ENCODE data around the gene ARFGEF2.

The ARFGEF2 gene

DNA sequence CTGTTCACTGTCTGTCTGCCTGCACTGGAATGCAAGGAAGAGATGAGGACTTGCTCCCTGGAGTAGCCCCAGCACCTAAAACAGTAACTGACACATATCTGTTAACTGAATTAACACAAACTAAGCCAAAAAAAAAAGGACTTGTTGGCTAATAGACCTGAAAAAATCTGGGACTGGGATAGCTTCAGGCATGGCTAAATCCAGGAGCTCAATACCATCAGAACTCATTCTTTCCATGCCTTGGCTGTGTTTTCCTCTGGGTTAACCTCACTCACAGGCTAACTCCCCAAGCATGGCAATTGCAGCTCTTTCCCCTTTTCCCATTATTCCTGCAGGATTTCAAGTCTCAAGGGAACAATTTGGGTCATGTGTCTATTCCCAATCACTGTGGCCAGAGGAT is 21.6 kb upstream of the ARFGEF2 start:
- DNase-seq, result no peak

DNA sequence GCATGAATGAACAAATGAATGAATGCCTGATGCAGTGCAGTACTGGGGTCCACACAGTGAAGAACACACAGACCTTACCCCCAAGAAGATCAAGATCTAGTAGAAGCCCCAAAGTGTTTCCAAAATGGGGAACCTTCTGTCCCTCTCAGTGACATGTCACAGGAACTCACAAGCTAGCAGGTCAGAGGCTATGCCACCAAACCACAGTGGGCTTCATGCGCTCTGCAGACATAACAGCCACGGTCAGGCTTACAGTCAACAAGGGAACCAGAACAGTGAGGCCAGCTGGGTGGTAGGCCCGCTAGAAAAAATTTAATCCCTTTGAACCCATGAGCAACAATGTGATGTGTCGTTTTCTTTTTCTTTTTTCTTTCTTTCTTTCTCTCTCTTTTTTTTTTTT is 20.2 kb upstream of the ARFGEF2 start:
- DNase-seq, result no peak

DNA sequence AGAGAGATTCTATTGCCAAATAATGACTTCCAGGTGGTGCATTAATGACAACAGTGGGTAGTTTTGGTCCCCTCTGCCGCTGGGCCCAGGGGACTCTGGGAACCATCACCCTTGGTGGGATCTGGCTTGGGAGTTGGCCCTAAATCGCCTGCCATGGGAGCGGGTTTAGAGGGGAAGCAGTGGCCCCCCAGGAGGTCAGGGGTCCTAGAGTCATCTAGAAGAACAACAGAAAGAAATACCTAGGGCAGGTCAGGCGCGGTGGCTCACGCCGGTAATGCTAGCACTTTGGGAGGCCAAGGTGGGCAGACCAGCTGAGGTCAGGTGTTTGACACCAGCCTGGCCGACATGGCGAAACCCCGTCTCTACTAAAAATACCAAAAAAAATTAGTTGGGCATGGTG is 17.8 kb upstream of the ARFGEF2 start:
- DNase-seq, result no peak

DNA sequence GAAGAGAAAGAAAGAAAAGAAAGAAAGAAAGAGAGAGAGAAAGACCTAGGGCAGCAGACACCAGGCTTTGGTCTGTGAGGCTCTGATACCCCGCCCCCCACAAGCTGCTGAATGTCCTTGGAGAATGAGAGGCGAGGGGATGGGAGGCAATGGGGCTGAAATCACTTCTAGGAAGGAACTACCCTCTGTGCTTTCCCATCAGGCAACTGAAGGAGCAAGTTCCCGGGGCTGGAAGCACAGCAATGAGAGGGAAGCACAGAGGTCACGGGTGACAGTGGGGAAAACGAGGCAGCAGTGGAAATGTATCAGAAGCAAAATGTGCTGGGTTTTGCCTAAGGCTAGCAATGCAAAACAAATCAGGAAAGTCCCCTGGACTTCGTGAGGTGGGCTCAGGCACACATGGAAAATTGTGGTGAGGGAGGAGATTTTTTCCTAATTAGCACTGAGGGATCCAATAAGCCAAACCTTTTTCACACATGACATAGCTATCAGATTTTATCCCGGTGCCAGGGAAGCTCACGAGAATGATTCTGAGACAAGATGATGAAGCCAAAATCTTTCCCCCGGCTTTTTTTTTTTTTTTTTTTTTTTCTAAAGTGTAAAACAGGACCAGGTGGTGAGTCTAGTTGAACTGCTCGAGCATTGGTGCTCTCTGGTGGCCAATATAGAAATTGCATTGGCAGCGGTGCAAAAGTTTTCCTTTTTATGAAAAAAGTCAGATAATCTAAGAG is 16.8 kb upstream of the ARFGEF2 start:
- peak; percentile 45 for DNase-seq

DNA sequence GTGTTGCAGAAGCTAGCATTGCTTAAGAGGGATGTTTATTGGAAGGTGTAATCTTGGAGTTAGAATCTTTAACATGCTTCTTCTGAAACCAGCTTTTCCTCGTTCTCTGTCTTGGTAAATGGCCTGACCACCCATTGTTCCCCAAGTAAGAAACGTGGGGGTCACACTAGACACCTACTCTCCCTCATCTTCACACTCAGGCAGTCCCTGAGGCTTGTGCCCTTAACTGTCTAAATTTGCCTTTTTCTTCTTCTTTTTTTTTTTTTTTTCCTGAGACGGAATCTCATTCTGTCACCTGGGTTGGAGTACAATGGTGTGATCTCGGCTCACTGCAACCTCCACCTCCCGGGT is 16.2 kb upstream of the ARFGEF2 start:
- DNase-seq, result no peak

DNA sequence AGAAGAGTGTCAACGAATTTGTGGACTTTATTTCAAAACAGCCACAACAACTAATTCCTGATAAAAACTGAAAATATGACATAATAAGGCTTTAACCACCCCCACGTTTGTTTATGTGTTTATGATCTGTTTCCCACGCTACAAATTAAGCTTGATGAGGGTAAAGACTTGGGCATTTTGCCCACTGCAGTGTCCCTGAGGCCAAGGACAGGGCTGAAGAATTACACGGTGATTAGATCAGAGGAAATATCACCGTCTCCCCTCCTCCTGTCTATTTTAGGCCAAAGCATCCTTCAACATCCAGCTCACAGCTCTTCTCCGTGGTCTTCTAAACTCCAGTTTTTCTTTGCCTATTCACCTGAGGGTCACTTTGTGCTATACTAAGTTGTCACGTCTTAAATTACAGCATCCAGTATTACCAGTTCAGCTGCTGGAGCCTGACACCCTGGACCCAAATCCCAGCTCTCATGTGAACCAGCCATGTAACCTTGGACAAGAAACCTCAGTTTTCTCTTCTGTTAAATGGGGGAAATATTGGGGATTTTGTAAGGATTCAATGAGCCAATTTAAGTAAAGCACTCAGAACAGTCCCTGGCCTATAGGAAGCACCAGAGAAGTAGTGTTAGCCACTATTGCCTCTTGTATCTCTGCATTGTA is 15.2 kb upstream of the ARFGEF2 start:
- DNase-seq, result no peak

DNA sequence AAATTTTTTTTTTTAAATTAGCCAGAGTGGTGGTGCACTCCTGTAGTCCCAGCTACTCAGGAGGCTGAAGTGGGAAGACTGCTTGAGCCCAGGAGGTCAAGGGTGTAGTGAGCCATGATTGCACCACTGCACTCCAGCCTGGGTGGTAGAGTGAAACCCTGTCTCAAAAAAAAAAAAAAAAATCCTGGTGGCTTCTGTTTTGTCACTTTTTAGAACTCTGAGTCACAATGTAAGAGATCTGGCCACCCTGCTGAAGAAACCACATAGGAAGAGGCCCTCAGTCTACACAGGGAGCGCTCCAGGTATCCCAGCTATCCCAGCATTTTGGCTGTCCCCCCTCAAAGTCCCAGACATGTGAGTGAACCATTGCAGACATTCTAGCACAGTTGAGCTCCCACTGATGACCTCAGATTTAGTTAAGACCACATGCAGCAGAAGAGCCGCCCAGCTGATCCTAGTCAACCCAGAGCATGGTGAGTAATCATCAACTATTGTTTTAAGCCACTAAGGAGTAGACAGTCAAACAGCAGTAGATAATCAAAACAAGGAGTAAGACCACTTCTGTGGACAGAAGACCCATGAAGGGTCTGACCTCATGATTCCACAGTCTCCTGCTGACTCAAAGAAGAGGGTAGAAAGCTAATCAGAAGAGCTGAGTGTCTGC is 12.7 kb upstream of the ARFGEF2 start:
- DNase-seq, result no peak

GRCh38 chr20:48909910-48910309 is 11.6 kb upstream of the ARFGEF2 start:
- DNase-seq, result no peak

- no peak for DNase-seq
Observed at GRCh38 chr20:48910347-48910781, 11.1 kb upstream of the ARFGEF2 start.

DNA sequence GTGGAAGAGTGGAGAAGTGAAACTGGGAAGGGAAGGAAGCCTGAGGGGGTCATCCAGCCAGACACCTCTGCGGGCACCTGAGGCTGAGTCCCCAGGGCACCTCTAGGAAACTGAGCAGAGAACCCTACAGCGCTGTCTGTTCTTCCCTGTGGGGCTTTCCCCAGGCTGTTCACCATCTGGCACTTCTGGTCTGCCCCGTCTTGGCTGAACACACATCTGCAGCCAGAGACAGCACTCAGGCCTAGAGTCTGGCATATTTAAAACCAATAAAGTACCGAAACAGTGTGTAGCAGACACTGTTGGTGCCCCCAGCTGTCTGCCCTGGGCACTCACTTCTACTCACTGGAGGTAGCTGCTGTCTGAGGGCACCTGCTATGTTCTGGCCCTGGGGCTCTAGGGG is 9.4 kb upstream of the ARFGEF2 start:
- no peak for DNase-seq

DNA sequence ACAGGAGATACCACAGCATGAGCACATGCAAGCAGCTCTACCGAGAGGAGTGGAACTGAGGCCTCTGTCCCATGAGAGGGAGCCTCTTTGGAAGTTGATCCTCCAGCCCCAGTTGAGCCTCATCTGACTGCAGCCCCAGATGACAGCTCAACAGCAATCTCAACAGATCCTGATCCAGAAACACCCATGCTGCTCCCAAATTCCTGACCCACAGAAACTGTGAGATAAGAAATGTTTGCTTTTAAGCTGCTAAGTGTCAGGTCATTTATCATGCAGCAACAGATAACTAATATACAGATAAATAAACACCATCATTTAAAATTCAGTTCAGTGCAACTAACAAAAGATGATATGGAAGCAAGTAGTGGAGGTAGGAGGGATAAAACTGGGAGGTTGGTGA is 4.8 kb upstream of the ARFGEF2 start:
- no peak for DNase-seq

DNA sequence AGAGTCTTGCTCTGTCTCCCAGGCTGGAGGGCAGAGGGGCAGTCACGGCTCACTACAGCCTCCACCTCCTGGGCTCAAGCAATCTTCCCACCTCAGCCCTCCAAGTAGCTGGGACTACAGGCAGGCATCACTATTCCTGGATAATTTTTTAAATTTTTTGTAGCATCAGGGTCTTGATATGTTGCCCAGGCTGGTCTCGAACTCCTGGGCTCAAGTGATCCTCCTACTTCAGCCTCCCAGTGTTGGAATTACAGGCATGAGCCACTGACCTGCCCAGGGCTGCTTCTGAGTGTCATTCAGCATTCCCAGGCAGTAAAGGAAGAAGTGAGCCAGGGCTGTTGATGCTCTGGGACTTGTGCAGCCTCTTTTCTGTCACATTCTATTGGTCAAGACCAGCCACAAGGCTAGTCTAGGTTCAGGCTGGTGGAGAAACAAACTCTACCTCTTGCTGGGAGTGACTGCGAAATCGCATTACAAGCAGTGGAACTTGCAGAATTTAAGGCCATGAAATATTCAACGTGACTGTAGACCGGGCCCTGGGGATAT is 2.1 kb upstream of the ARFGEF2 start:
- DNase-seq, result no peak

GRCh38 chr20:48919882-48920526 is 1.5 kb upstream of the ARFGEF2 start:
- no peak for DNase-seq

GRCh38 chr20:48920527-48921167 is 864 bp upstream of the ARFGEF2 start:
- no peak for DNase-seq

- DNase-seq, result no peak
Observed at GRCh38 chr20:48921883-48922820, 641 bp downstream of the ARFGEF2 start.

DNA sequence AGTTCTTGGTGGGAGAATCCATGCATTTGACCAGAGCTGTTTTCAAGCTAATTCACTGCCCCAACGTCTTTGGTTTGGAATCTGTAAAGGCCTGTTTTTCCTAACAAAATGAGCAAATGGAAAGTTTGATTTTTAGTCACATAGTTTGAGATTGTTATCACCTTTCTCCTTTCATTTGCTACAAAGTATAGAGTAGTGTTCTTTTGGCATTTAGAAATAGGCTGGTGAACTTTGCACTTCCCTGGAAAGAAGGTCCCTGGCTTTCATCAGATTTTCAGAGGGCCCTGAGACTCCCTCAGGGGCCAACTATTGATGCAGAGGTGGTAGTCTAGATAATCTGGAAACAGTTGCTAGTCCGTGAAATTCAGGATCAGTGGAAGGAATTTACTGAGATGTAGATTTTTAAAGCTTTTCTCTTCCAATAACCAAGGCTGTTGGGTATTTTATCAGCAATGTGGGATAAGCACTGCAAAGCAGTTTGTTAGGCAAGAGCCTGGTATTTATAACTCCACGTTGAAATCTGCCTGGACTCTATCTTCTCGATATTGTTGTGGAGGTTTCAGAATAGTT is 1.7 kb downstream of the ARFGEF2 start:
- DNase-seq, result no peak

- no peak for DNase-seq
Observed at GRCh38 chr20:48924756-48925109, 3.2 kb downstream of the ARFGEF2 start.

DNA sequence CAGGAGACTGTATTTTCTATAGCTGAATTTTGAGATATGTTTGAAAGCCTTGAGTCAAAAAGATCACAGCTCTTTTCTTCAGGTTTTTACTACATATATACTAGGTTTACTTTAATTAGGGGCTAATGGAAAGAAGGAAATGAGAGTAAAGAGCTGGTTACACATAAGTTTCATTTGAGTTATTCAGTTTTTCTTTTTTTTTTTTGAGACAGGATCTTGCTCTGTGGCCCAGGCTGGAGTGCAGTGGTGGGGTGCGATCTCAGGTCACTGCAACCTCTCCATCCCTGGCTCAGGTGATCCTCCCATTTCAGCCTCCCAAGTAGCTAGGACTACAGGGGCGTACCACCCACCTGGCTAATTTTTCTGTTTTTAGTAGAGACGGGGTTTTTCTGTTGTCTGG is 4.8 kb downstream of the ARFGEF2 start:
- no peak for DNase-seq

- DNase-seq, result no peak
Observed at GRCh38 chr20:48926821-48927220, 5.3 kb downstream of the ARFGEF2 start.

- no peak for DNase-seq
Observed at GRCh38 chr20:48928832-48929725, 7.6 kb downstream of the ARFGEF2 start.
